H1 (cell line): ENCODE data around the gene SH3BP5. TPM values are rescaled to one million over a fixed set of nuclear protein-coding genes. Genes with fewer than 3 reads are reported as not detected.

Experiments
- CTCF ChIA-PET: fragments of 300-600 bp; sonication (Branson Sonifier 250); formaldehyde crosslinking; loops from one replicate; lab custom pipeline; 2021; ENCODE audit not compliant: partially characterized antibody; lab: Charles Lee
- POLR2A ChIA-PET: fragments of 300-600 bp; sonication (Branson Sonifier 250); formaldehyde crosslinking; loops from one replicate; lab custom pipeline; 2021; ENCODE audit warnings: inconsistent platforms; ENCODE audit not compliant: partially characterized antibody; lab: Charles Lee
- DNase-seq, 2 experiments: peaks; one replicate each; pipeline versions ENCODE4 v3.0.0 to v3.0.0-alpha.2; 2010 to 2022; ENCODE audit warnings: low spot score in 2 of 2, low read depth in 1 of 2, mixed read lengths in 1 of 2
- FAIRE-seq: peaks from 2 replicates; lab custom pipeline; 2011; peaks lifted over from hg19 to GRCh38; lab: Jason Lieb, UNC
- H2AFZ ChIP-seq: 2 replicates; pipeline ENCODE4 v1.8.1; 2012; ENCODE audit warnings: low read length, inconsistent platforms
- H2AK5ac ChIP-seq: 2 replicates; pipeline ENCODE4 v1.6.1; 2013; ENCODE audit warnings: low read depth, low read length
- H2BK120ac ChIP-seq: replicated peaks from 2 replicates; pipeline ENCODE3; 2013; ENCODE audit warnings: low read depth, low read length, inconsistent platforms
- H2BK12ac ChIP-seq: 2 replicates; pipeline ENCODE4 v1.6.1; 2013; ENCODE audit warnings: low read depth, low read length
- H2BK15ac ChIP-seq: 2 replicates; pipeline ENCODE4 v1.6.1; 2013; ENCODE audit warnings: low read length
- H2BK20ac ChIP-seq: 2 replicates; pipeline ENCODE4 v1.6.1; 2013; ENCODE audit warnings: low read length
- H2BK5ac ChIP-seq: 2 replicates; pipeline ENCODE4 v1.6.1; 2013; ENCODE audit warnings: low read depth, low read length
- H3K14ac ChIP-seq: 2 replicates; pipeline ENCODE4 v1.6.1; 2013; ENCODE audit warnings: inconsistent platforms; ENCODE audit not compliant: insufficient read length
- H3K18ac ChIP-seq: 2 replicates; pipeline ENCODE4 v1.6.1; 2013; ENCODE audit warnings: low read length; ENCODE audit errors: extremely low read depth
- H3K23ac ChIP-seq: 2 replicates; pipeline ENCODE4 v1.6.1; 2013; ENCODE audit warnings: inconsistent platforms; ENCODE audit not compliant: insufficient read length
- H3K23me2 ChIP-seq: 2 replicates; pipeline ENCODE4 v1.6.1; 2013; ENCODE audit warnings: low read depth, low read length
- H3K27ac ChIP-seq: 2 replicates; pipeline ENCODE4 v1.6.1; 2011; ENCODE audit warnings: low read depth, low read length, inconsistent platforms
- H3K27me3 ChIP-seq, 4 experiments: replicated peaks in 1 of 4; 1 replicate in 1 of 4; 2 replicates in 3 of 4; pipeline versions ENCODE4 v1.6.1 to v1.8.1; 2011 to 2013; ENCODE audit warnings: low read length in 3 of 4, mild to moderate bottlenecking in 3 of 4, inconsistent platforms in 2 of 4, mixed read lengths in 2 of 4, moderate library complexity in 1 of 4; ENCODE audit not compliant: control insufficient read depth in 3 of 4, insufficient read depth in 3 of 4; ENCODE audit errors: extremely low read depth in 1 of 4
- H3K36me3 ChIP-seq, 4 experiments: 2 replicates each; pipeline versions ENCODE4 v1.6.1 to v1.8.1; 2011 to 2013; ENCODE audit warnings: mild to moderate bottlenecking in 4 of 4, low read length in 3 of 4, moderate library complexity in 2 of 4, control low read depth in 1 of 4, inconsistent platforms in 1 of 4; ENCODE audit not compliant: insufficient read depth in 4 of 4, control insufficient read depth in 2 of 4
- H3K4ac ChIP-seq: replicated peaks from 2 replicates; pipeline ENCODE3; 2013; ENCODE audit warnings: low read length, low read depth, mixed read lengths, inconsistent platforms; ENCODE audit not compliant: insufficient read length
- H3K4me1 ChIP-seq, 4 experiments: replicated peaks in 1 of 4; 1 replicate in 1 of 4; 2 replicates in 3 of 4; pipeline versions ENCODE4 v1.6.1 to v1.8.1; 2011 to 2013; ENCODE audit warnings: low read length in 3 of 4, inconsistent platforms in 2 of 4, mixed read lengths in 1 of 4; ENCODE audit not compliant: insufficient read depth in 4 of 4, control insufficient read depth in 3 of 4
- H3K4me2 ChIP-seq, 2 experiments: 2 replicates each; pipeline versions ENCODE4 v1.6.1 to v1.8.1; 2011 to 2013; ENCODE audit warnings: low read depth in 2 of 2, low read length in 2 of 2, control low read depth in 1 of 2, inconsistent platforms in 1 of 2, mild to moderate bottlenecking in 1 of 2; ENCODE audit not compliant: insufficient read depth in 1 of 2
- H3K4me3 ChIP-seq, 4 experiments: fragments of 200-600, 300-600 bp in 1 of 4; sonication (generic), shearing (Covaris generic), sonication (Bioruptor Twin) in 1 of 4; 2 replicates each; pipeline versions ENCODE4 v1.5.1 to v1.8.1; 2011 to 2016; ENCODE audit warnings: low read length in 4 of 4, low read depth in 3 of 4, control low read depth in 2 of 4, inconsistent platforms in 2 of 4, mild to moderate bottlenecking in 2 of 4, mixed read lengths in 1 of 4, moderate library complexity in 1 of 4; ENCODE audit not compliant: insufficient read depth in 2 of 4; ENCODE audit errors: extremely low read depth in 1 of 4
- H3K56ac ChIP-seq: replicated peaks from 2 replicates; pipeline ENCODE3; 2013; ENCODE audit warnings: low read depth, mild to moderate bottlenecking, mixed read lengths, low read length, inconsistent platforms; ENCODE audit not compliant: insufficient read length
- H3K79me1 ChIP-seq: 2 replicates; pipeline ENCODE4 v1.6.1; 2013; ENCODE audit warnings: low read depth, low read length, control low read depth
- H3K79me2 ChIP-seq, 2 experiments: 2 replicates each; pipeline versions ENCODE4 v1.6.1 to v1.8.1; 2012 to 2013; ENCODE audit warnings: low read length in 2 of 2, mild to moderate bottlenecking in 2 of 2, inconsistent platforms in 1 of 2; ENCODE audit not compliant: insufficient read depth in 2 of 2, control insufficient read depth in 1 of 2
- H3K9ac ChIP-seq, 4 experiments: replicated peaks in 1 of 4; 1 replicate in 1 of 4; 2 replicates in 3 of 4; pipeline versions ENCODE4 v1.6.1 to v1.8.1; 2011 to 2013; ENCODE audit warnings: low read depth in 3 of 4, low read length in 3 of 4, control low read depth in 2 of 4, mild to moderate bottlenecking in 2 of 4, moderate library complexity in 2 of 4, inconsistent platforms in 1 of 4; ENCODE audit errors: extremely low read depth in 1 of 4
- H3K9me3 ChIP-seq, 2 experiments: 2 replicates each; pipeline versions ENCODE4 v1.6.1 to v1.8.1; 2012 to 2013; ENCODE audit warnings: mild to moderate bottlenecking in 2 of 2, moderate library complexity in 2 of 2, control low read depth in 1 of 2, inconsistent platforms in 1 of 2, low read depth in 1 of 2, low read length in 1 of 2, mixed read lengths in 1 of 2; ENCODE audit not compliant: insufficient read depth in 2 of 2
- H4K20me1 ChIP-seq, 2 experiments: replicated peaks in 1 of 2; 2 replicates each; pipeline versions ENCODE3 to v1.8.1; 2011 to 2013; ENCODE audit warnings: inconsistent platforms in 2 of 2, low read length in 2 of 2, mild to moderate bottlenecking in 1 of 2; ENCODE audit not compliant: insufficient read depth in 2 of 2, control insufficient read depth in 1 of 2
- H4K5ac ChIP-seq: 2 replicates; pipeline ENCODE4 v1.6.1; 2013; ENCODE audit warnings: low read length, low read depth, mixed read lengths, inconsistent platforms; ENCODE audit not compliant: insufficient read length
- H4K8ac ChIP-seq: 2 replicates; pipeline ENCODE4 v1.8.0; 2013; ENCODE audit warnings: mild to moderate bottlenecking, moderate library complexity, low read length, inconsistent platforms; ENCODE audit not compliant: insufficient read depth; ENCODE audit errors: extremely low read depth
- H4K91ac ChIP-seq: replicated peaks from 2 replicates; pipeline ENCODE3; 2013; ENCODE audit warnings: low read length, mixed read lengths, inconsistent platforms; ENCODE audit not compliant: insufficient read length
- KDM1A ChIP-seq: fragments of 200-600, 300-600 bp; sonication (generic); IDR thresholded peaks from 2 replicates; pipeline ENCODE4 v1.7.1; 2016; ENCODE audit warnings: mild to moderate bottlenecking, low read length, borderline replicate concordance
- SIX5 ChIP-seq: IDR thresholded peaks from 2 replicates; pipeline ENCODE4 v1.6.1; 2011; ENCODE audit warnings: mild to moderate bottlenecking, low read depth, low read length
- WGBS, 2 experiments: shearing (Covaris generic) in 1 of 2; methylation state at CpG; one replicate each; pipeline versions ENCODE4 v1.1.6 to v1.1.7; 2013 to 2015; ENCODE audit warnings: low lambda C conversion rate in 2 of 2, mixed read lengths in 2 of 2, inconsistent platforms in 1 of 2, low coverage in 1 of 2, missing lambda C conversion rate in 1 of 2; ENCODE audit not compliant: insufficient replicate concordance in 2 of 2, insufficient coverage in 1 of 2, insufficient read length in 1 of 2; ENCODE audit errors: extremely low coverage in 1 of 2, missing lambda C conversion rate in 1 of 2; 5-methylcytosine and 5-hydroxymethylcytosine counted together
- polyA plus RNA-seq, 7 experiments: library from polyadenylated mRNA; depleted of rRNA in 3 of 7; stranded (reverse) in 5 of 7; unstranded in 2 of 7; fragments of >200 nt in 5 of 7; fragments of 200-250 nt in 2 of 7; gene quantifications; 1 replicate in 5 of 7; 2 replicates in 1 of 7; 4 replicates in 1 of 7; pipeline versions ENCODE4 v1.2.1 to v1.2.3, GENCODE V29; 2011 to 2013; ENCODE audit warnings: missing spikeins in 2 of 7, mixed read lengths in 2 of 7
- total RNA-seq: library from RNA; stranded (reverse); fragmentation: NEBNext Ultra II Directional; extraction: Animal tissue kit (Norgen Biotek cat#: 25700); gene quantifications from 2 replicates; pipeline ENCODE4 v1.2.1, GENCODE V29; 2021

The SH3BP5 gene
- total and polyA plus RNA-seq, 2 of the 8 experiments (the other 6 are each of a cell fraction or from before 2014, with no cell fraction given), result 7.1 to 9.7 TPM

GRCh38 chr3:15336057-15336456 is 3.7 kb upstream of the SH3BP5 start:
- CTCF ChIA-PET, result interaction anchor here (0.8 to 9.4 kb wide), 2 partner anchors 68 to 69 kb away, joined by 3 to 85 read pairs; no protein-coding TSS in a partner anchor
- Histone ChIP-seq H4K91ac (no peak overlapping the region), H3K4me2 (no peak overlapping the region), H3K36me3 (no peaks in the 10 kb centered on the region), H4K8ac (no peak overlapping the region), H2BK5ac (no peak overlapping the region), H4K5ac (no peak overlapping the region), H2BK15ac (no peak overlapping the region), H3K27me3 (peaks cover 1 to 20% (median 9%) of the 10 kb centered on the region in 4 experiments; a peak in 6 of 7 replicates), H4K20me1 (no peaks in the 10 kb centered on the region), H3K4ac (no peak overlapping the region), H3K23me2 (peaks cover 14% of the 10 kb centered on the region), H3K27ac (no peak overlapping the region), H3K23ac (no peak overlapping the region), H3K4me1 (peaks cover 0 to 7% (median 6%) of the 10 kb centered on the region in 4 experiments; a peak in 6 of 7 replicates), H3K56ac (no peak overlapping the region), H3K79me1 (no peaks in the 10 kb centered on the region), H3K9ac (no peak overlapping the region), H3K14ac (no peak overlapping the region), H2AFZ (0 out of 2 replicates have a peak overlapping the region, but pooled peaks have one; percentile 64), H3K79me2 (no peaks in the 10 kb centered on the region; a peak in 1 of 4 replicates), H2BK20ac (no peak overlapping the region), H3K18ac (no peak overlapping the region), H3K9me3 (no peaks in the 10 kb centered on the region), H3K4me3 (no peak overlapping the region), H2BK120ac (no peak overlapping the region), H2BK12ac (no peak overlapping the region), H2AK5ac (no peak overlapping the region)
- 88% methylated on average over 7 of the region's 7 CpGs; no CpG with 5 or more reads in 1 of the 2 experiments for WGBS, 2 experiments
- POLR2A ChIA-PET, result no interaction called here
- DNase-seq, result no peak
- no peak for FAIRE-seq
- TF ChIP-seq SIX5 (no peak), KDM1A (peak; percentile 60; the same call in 1 of the 2 replicates)
